Kidney (tissue), 14 donors: ENCODE data around the gene SUN2. TPM values are rescaled to one million over a fixed set of nuclear protein-coding genes. Genes with fewer than 3 reads are reported as not detected.

Source experiments
- DNase-seq, 5 donors: peaks; one replicate each; pipeline ENCODE4 v3.0.0-alpha.2; 2013 to 2020
- FAIRE-seq: peaks from 2 replicates; lab custom pipeline; 2012; peaks lifted over from hg19 to GRCh38; lab: Jason Lieb, UNC
- H3K27ac ChIP-seq, 2 donors: one replicate each; pipeline ENCODE4 v1.7.0; 2013; ENCODE audit warnings: low read depth in 2 of 2, low read length in 2 of 2, inconsistent platforms in 1 of 2
- H3K27me3 ChIP-seq: one replicate; pipeline ENCODE4 v1.7.1; 2013; ENCODE audit warnings: low read length, inconsistent platforms; ENCODE audit not compliant: control insufficient read depth, insufficient read depth
- H3K36me3 ChIP-seq, 3 donors: one replicate each; pipeline versions ENCODE4 v1.7.0 to v1.7.1; 2013; ENCODE audit warnings: low read length in 3 of 3, control low read depth in 1 of 3, inconsistent platforms in 1 of 3; ENCODE audit not compliant: insufficient read depth in 3 of 3, control insufficient read depth in 2 of 3
- H3K4me1 ChIP-seq, 3 donors: one replicate each; pipeline versions ENCODE4 v1.7.0 to v1.7.1; 2013; ENCODE audit warnings: low read length in 3 of 3, inconsistent platforms in 1 of 3, low read depth in 1 of 3; ENCODE audit not compliant: control insufficient read depth in 2 of 3, insufficient read depth in 2 of 3
- H3K4me3 ChIP-seq, 3 donors: one replicate each; pipeline versions ENCODE4 v1.7.0 to v1.8.1; 2013; ENCODE audit warnings: low read length in 3 of 3, control low read depth in 1 of 3, inconsistent platforms in 1 of 3
- H3K9ac ChIP-seq, 3 donors: one replicate each; pipeline versions ENCODE4 v1.7.0 to v1.7.1; 2013; ENCODE audit warnings: low read length in 3 of 3, control low read depth in 1 of 3, inconsistent platforms in 1 of 3
- H3K9me3 ChIP-seq, 3 donors: one replicate each; pipeline versions ENCODE4 v1.7.0 to v1.7.1; 2013; ENCODE audit warnings: low read length in 3 of 3, control low read depth in 1 of 3, inconsistent platforms in 1 of 3; ENCODE audit not compliant: control insufficient read depth in 2 of 3, insufficient read depth in 1 of 3
- CTCF ChIP-seq: IDR thresholded peaks from 3 replicates; pipeline ENCODE4 v1.5.1; 2012; ENCODE audit warnings: mild to moderate bottlenecking, moderate library complexity, borderline replicate concordance; ENCODE audit not compliant: insufficient read depth; ENCODE audit errors: extremely low read depth
- intact Hi-C: fragments of 100-400 bp; cut with DNase I; formaldehyde crosslinking; loops from one replicate; pipeline ENCODE4 v1.11.1; 2022
- polyA plus RNA-seq: library from polyadenylated mRNA; stranded (reverse); fragments of 350-450 nt; fragmentation: Illumina TruSeq; extraction: RNeasy Lipid Tissue Mini Kit (QIAGEN cat#74804); gene quantifications from one replicate; pipeline ENCODE4 v1.2.3, GENCODE V29; 2014; ENCODE audit warnings: low read depth, low replicate concordance; ENCODE audit not compliant: insufficient read depth
- total RNA-seq: library from RNA; stranded (reverse); fragmentation: NEBNext Ultra II Directional; extraction: Animal tissue kit (Norgen Biotek cat#: 25700); gene quantifications from one replicate; pipeline ENCODE4 v1.2.1, GENCODE V29; 2021
- donor health status: control.
- donor health status: control.
- donor health status: control.
- donor health status: control.
- donor health status: control.
- donor health status: DM: yes; HTN: yes; CAD: no.
- donor health status: Normal renal cell carcinoma (clear cell type).

Gene SUN2
- total and polyA plus RNA-seq, 2 donors from 2014 or later: 41.7 to 199 TPM

- H3K9me3 ChIP-seq: no peaks in the 10 kb centered on the region
- intact Hi-C loops: no loop called here
- no peak overlapping the region for H3K9ac ChIP-seq
- H3K4me3 ChIP-seq: no peak overlapping the region
- no peak overlapping the region for H3K27ac ChIP-seq
- peaks cover 0 to 12% (median 0%) of the 10 kb centered on the region in 3 donors for H3K4me1 ChIP-seq
- peak in 1 of 5 donors; percentile 26 for DNase-seq
- no peak for FAIRE-seq
- no peak for TF ChIP-seq CTCF
- H3K36me3 ChIP-seq: peaks cover 2 to 24% (median 12%) of the 10 kb centered on the region in 3 donors
- H3K27me3 ChIP-seq: no peaks in the 10 kb centered on the region
Observed at GRCh38 chr22:38715852-38716251, 39.9 kb downstream of the SUN2 start.

- TF ChIP-seq CTCF: no peak
- DNase-seq: peak in 2 of 5 donors; percentile 33 to 34
- H3K27ac ChIP-seq: no peak overlapping the region
- no peak overlapping the region for H3K4me3 ChIP-seq
- peaks cover 0 to 12% (median 0%) of the 10 kb centered on the region in 3 donors for H3K4me1 ChIP-seq
- intact Hi-C loops: no loop called here
- no peak for FAIRE-seq
- H3K27me3 ChIP-seq: no peaks in the 10 kb centered on the region
- H3K9ac ChIP-seq: no peak overlapping the region
- H3K36me3 ChIP-seq: peaks cover 2 to 19% (median 13%) of the 10 kb centered on the region in 3 donors
- no peaks in the 10 kb centered on the region for H3K9me3 ChIP-seq
Observed at GRCh38 chr22:38715176-38715764, 40.5 kb downstream of the SUN2 start.

GRCh38 chr22:38713921-38714320, 41.9 kb downstream of the SUN2 start:
- peaks cover 2 to 19% (median 14%) of the 10 kb centered on the region in 3 donors for H3K36me3 ChIP-seq
- no peak for TF ChIP-seq CTCF
- FAIRE-seq (no peak), DNase-seq (peak in 1 of 5 donors; percentile 30)
- H3K27me3 ChIP-seq: no peaks in the 10 kb centered on the region
- H3K9me3 ChIP-seq: no peaks in the 10 kb centered on the region
- intact Hi-C loops: no loop called here
- no peak overlapping the region for H3K27ac ChIP-seq
- peaks cover 0 to 12% (median 0%) of the 10 kb centered on the region in 3 donors for H3K4me1 ChIP-seq
- no peak overlapping the region for H3K9ac ChIP-seq
- H3K4me3 ChIP-seq: no peak overlapping the region
